HCT116 (cell line): ENCODE data around the gene ATOH8.

ENCODE experiments used
- EZH2 ChIP-seq: fragments of 200-600 bp; sonication (generic); IDR thresholded peaks from 2 replicates; pipeline ENCODE4 v1.6.1; 2017; ENCODE audit warnings: antibody characterized with exemption, mixed run types
- POLR2A ChIP-seq: IDR thresholded peaks from 2 replicates; pipeline ENCODE4 v1.7.0; 2011; ENCODE audit warnings: borderline replicate concordance; ENCODE audit not compliant: insufficient read depth, insufficient read length; ENCODE audit errors: extremely low read depth
- RAD21 ChIP-seq: IDR thresholded peaks from 2 replicates; pipeline ENCODE4 v1.6.1; 2012; ENCODE audit warnings: low read depth, mild to moderate bottlenecking
- SP1 ChIP-seq: IDR thresholded peaks from 2 replicates; pipeline ENCODE4 v1.6.1; 2012; ENCODE audit warnings: low read depth
- ZNF274 ChIP-seq: fragments of 200-500 bp; sonication (Bioruptor generic); IDR thresholded peaks from 2 replicates; pipeline ENCODE4 v1.6.1; 2014; ENCODE audit warnings: mild to moderate bottlenecking, low read depth, low read length, inconsistent platforms
- TF ChIP-seq, protein P1 (sequence below), 3 experiments: fragments of 200-600 bp in 1 of 3; sonication (generic) in 1 of 3; IDR thresholded peaks in 2 of 3; conservative IDR thresholded peaks in 1 of 3; 2 replicates each; pipeline ENCODE4 v1.5.1; 2012 to 2017; ENCODE audit warnings: low read depth in 2 of 3, low read length in 2 of 3, antibody characterized with exemption in 1 of 3, borderline replicate concordance in 1 of 3, control low read depth in 1 of 3, mild to moderate bottlenecking in 1 of 3, mixed read lengths in 1 of 3, mixed run types in 1 of 3, moderate library complexity in 1 of 3; ENCODE audit not compliant: insufficient read depth in 1 of 3
- TF ChIP-seq, protein P2 (sequence below): IDR thresholded peaks from 2 replicates; pipeline ENCODE4 v1.6.1; 2012

DNA sequence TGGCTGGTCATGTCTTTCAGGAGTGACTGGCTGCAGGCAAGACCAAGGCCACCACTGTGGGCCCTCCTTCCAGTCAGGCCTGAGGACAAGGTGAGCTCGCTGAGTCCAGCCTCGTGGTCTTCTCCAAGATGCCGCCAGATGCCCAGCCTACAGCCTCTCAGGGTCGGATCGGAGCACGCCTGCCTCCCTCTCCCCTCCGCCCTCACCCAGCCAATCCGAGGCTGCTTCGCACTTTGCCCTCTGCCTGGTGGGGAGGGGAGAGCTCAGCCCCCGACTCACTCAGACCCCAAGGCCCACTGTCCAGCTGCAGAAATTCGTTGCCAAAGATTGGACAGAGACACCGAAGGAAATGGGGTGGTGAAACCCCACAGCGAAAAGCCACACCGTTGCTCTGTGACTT is 33.1 kb downstream of the ATOH8 start:
- TF ChIP-seq EZH2 (no peak), POLR2A (no peak), ZNF274 (no peak), RAD21 (no peak), SP1 (no peak)
- TF ChIP-seq, protein P1, sequence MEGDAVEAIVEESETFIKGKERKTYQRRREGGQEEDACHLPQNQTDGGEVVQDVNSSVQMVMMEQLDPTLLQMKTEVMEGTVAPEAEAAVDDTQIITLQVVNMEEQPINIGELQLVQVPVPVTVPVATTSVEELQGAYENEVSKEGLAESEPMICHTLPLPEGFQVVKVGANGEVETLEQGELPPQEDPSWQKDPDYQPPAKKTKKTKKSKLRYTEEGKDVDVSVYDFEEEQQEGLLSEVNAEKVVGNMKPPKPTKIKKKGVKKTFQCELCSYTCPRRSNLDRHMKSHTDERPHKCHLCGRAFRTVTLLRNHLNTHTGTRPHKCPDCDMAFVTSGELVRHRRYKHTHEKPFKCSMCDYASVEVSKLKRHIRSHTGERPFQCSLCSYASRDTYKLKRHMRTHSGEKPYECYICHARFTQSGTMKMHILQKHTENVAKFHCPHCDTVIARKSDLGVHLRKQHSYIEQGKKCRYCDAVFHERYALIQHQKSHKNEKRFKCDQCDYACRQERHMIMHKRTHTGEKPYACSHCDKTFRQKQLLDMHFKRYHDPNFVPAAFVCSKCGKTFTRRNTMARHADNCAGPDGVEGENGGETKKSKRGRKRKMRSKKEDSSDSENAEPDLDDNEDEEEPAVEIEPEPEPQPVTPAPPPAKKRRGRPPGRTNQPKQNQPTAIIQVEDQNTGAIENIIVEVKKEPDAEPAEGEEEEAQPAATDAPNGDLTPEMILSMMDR (IDR thresholded peaks at IDR 0.05 in 2 of 3, conservative IDR thresholded peaks at IDR 0.05 in 1 of 3; ENCODE audit: borderline replicate concordance in 1 of 3, insufficient read depth in 1 of 3, low read depth in 2 of 3, low read length in 2 of 3) = no peak
- TF ChIP-seq, protein P2, sequence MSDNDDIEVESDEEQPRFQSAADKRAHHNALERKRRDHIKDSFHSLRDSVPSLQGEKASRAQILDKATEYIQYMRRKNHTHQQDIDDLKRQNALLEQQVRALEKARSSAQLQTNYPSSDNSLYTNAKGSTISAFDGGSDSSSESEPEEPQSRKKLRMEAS = no peak
